Common myeloid progenitor, CD34-positive (primary cell): Measurements from ENCODE around the gene RANBP9.

Experiments
- CTCF ChIA-PET: fragments of 350-600 bp; sonication (Branson Sonifier 250); formaldehyde crosslinking; loops from one replicate; lab custom pipeline; 2021; ENCODE audit warnings: antibody characterized with exemption; lab: Charles Lee
- POLR2A ChIA-PET: fragments of 350-600 bp; sonication (Branson Sonifier 250); formaldehyde crosslinking; loops from one replicate; lab custom pipeline; 2021; ENCODE audit warnings: antibody characterized with exemption; lab: Charles Lee
- DNase-seq, 3 donors: peaks; one replicate each; pipeline versions ENCODE4 v3.0.0 to v3.0.0-alpha.2; 2013
- H3K27ac ChIP-seq, 2 experiments: 1 replicate in 1 of 2; 2 replicates in 1 of 2; pipeline ENCODE4 v1.7.0; 2013; ENCODE audit warnings: inconsistent platforms in 2 of 2, low read length in 2 of 2, mild to moderate bottlenecking in 2 of 2, low read depth in 1 of 2, moderate library complexity in 1 of 2; ENCODE audit not compliant: severe bottlenecking in 2 of 2, insufficient read depth in 1 of 2, poor library complexity in 1 of 2
- H3K27me3 ChIP-seq, 5 experiments: replicated peaks in 2 of 5; 1 replicate in 3 of 5; 2 replicates in 2 of 5; pipeline versions ENCODE4 v1.6.1 to v1.7.0; 2013; ENCODE audit warnings: low read length in 4 of 5, mild to moderate bottlenecking in 2 of 5, moderate library complexity in 2 of 5, inconsistent platforms in 1 of 5; ENCODE audit not compliant: insufficient read depth in 5 of 5, control insufficient read depth in 4 of 5
- H3K36me3 ChIP-seq, 4 experiments: 1 replicate in 2 of 4; 2 replicates in 2 of 4; pipeline versions ENCODE4 v1.6.1 to v1.7.0; 2013; ENCODE audit warnings: low read length in 3 of 4, control low read depth in 1 of 4, mild to moderate bottlenecking in 1 of 4; ENCODE audit not compliant: control insufficient read depth in 4 of 4, insufficient read depth in 4 of 4
- H3K4me1 ChIP-seq, 4 experiments: 1 replicate in 3 of 4; 2 replicates in 1 of 4; pipeline versions ENCODE4 v1.6.1 to v1.7.1; 2013; ENCODE audit warnings: low read length in 3 of 4, mild to moderate bottlenecking in 3 of 4, control low read depth in 1 of 4, inconsistent platforms in 1 of 4, moderate library complexity in 1 of 4; ENCODE audit not compliant: control insufficient read depth in 4 of 4, insufficient read depth in 4 of 4; ENCODE audit errors: control extremely low read depth in 1 of 4
- H3K4me3 ChIP-seq, 7 experiments: 1 replicate in 4 of 7; 2 replicates in 3 of 7; pipeline versions ENCODE4 v1.5.1 to v1.7.0; 2013; ENCODE audit warnings: mild to moderate bottlenecking in 7 of 7, low read length in 6 of 7, moderate library complexity in 6 of 7, inconsistent platforms in 2 of 7, low read depth in 2 of 7, control low read depth in 1 of 7; ENCODE audit not compliant: insufficient read depth in 4 of 7, control insufficient read depth in 1 of 7; ENCODE audit errors: extremely low read depth in 1 of 7
- H3K9me3 ChIP-seq, 5 experiments: 1 replicate in 4 of 5; 2 replicates in 1 of 5; pipeline versions ENCODE4 v1.6.1 to v1.7.1; 2013; ENCODE audit warnings: low read length in 4 of 5, mild to moderate bottlenecking in 2 of 5, inconsistent platforms in 1 of 5, low read depth in 1 of 5, moderate library complexity in 1 of 5; ENCODE audit not compliant: control insufficient read depth in 4 of 5, insufficient read depth in 2 of 5; ENCODE audit errors: control extremely low read depth in 1 of 5
- WGBS: methylation state at CpG from one replicate; pipeline ENCODE4 v1.1.5; 2013; ENCODE audit not compliant: insufficient coverage; 5-methylcytosine and 5-hydroxymethylcytosine counted together

RANBP9 gene

DNA sequence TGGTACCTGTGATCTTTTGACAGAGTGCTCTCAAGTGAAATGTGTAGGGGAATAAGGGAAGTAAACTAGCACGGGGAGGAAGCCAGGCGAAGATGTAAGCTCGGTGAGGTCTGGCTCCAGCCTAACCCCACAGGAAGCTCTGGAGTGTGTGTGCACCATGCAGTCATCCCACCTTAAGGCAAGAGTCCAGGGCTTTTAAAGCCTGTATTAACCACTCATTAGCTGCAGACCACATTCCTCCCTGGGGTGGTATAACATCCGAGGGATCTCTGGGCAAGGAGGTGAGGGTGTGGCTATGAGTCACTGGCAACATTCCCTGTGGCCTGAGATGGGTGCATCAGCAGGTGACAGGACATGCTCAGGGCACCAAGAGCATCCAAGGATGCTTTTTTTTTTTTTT lies 12.5 kb upstream of the RANBP9 start:
- peak in 2 of 3 donors; percentile 82 to 86 for DNase-seq
- Histone ChIP-seq H3K9me3 (no peaks in the 10 kb centered on the region), H3K4me3 (peak overlapping the region in 1 of 7 experiments; percentile 36), H3K27me3 (no peaks in the 10 kb centered on the region), H3K27ac (no peak overlapping the region), H3K4me1 (peaks cover 0 to 33% (median 9%) of the 10 kb centered on the region in 4 experiments), H3K36me3 (no peaks in the 10 kb centered on the region)
- ChIA-PET CTCF (no interaction called here), POLR2A (interaction anchor here (1.3 kb wide), 1 partner anchor 62 kb away, joined by 3 read pairs; no protein-coding TSS in a partner anchor)
- 0% methylated on average over 4 of the region's 4 CpGs for WGBS

DNA sequence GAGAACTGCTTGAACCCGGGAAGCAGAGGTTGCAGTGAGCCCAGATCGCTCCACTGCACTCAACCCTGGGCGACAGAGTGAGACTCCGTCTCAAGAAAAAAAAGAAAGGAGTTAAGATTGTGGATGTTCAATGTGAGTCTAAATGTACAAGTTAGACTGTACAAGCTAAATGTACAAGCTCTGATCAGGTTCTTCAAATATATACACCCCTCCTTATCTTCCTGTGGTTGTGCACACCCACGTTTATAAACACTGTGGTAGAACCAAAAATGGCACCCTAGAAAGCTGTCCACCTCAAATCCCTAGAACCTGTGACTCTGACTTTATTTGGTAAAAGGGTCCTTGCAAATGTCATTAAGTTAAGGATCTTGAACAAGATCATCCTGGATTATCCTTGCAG lies 11.2 kb upstream of the RANBP9 start:
- H3K27ac ChIP-seq = no peak overlapping the region
- DNase-seq = no peak
- POLR2A ChIA-PET = no interaction called here

DNA sequence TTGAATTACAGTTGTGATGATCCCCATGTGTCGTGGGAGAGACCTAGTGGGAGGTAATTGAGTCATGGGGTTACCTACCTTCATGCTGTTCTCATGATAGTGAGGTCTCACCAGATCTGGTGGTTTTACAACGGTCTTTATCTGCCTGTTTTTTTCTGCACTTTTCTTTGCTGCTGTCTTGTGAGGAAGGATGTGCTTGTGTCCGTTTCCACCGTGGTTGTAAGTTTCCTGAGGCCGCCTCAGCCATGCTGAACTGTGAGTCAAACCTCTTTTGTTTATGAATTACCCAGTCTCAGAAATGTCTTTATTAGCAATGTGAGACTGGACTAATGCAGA lies 6.5 kb upstream of the RANBP9 start:
- Histone ChIP-seq H3K36me3 (no peaks in the 10 kb centered on the region), H3K27ac (no peak overlapping the region), H3K9me3 (peaks cover 0 to 6% (median 0%) of the 10 kb centered on the region in 5 experiments), H3K27me3 (no peaks in the 10 kb centered on the region), H3K4me1 (peaks cover 0 to 15% (median 3%) of the 10 kb centered on the region in 4 experiments), H3K4me3 (no peak overlapping the region)
- CTCF ChIA-PET = no interaction called here
- no peak for DNase-seq
- WGBS = 24% methylated on average over 4 of the region's 5 CpGs
- POLR2A ChIA-PET = no interaction called here

More for the DNA sequence above, 11.2 kb upstream of the RANBP9 start:
- CTCF ChIA-PET = interaction anchor here (0.7 to 1.2 kb wide), 2 partner anchors 31 to 39 kb away, joined by 3 read pairs; no protein-coding TSS in a partner anchor
- WGBS = 100% methylated on average over 2 of the region's 5 CpGs
- H3K36me3 ChIP-seq = no peaks in the 10 kb centered on the region
- no peak overlapping the region for H3K4me3 ChIP-seq
- peaks cover 0 to 38% (median 9%) of the 10 kb centered on the region in 4 experiments for H3K4me1 ChIP-seq
- no peaks in the 10 kb centered on the region for H3K27me3 ChIP-seq
- H3K9me3 ChIP-seq = peaks cover 0 to 2% (median 0%) of the 10 kb centered on the region in 5 experiments

DNA sequence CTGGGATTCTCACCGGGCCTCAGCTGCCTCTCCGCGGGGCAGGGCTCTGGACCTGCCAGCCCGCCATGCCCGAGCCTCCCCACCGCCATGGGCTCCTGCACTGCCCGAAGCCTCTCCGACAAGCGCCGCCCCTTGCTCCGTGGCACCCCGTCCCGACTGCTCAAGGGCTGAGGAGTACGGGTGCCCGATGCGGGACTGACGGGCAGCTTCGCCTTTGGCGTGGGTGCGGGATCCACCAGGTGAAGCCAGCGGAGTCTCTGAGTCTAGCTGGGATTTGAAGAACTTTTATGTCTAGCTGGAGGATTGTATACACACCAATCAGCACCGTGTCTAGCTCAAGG lies 5.3 kb upstream of the RANBP9 start:
- Histone ChIP-seq H3K9me3 (peaks cover 0 to 6% (median 0%) of the 10 kb centered on the region in 5 experiments), H3K36me3 (no peaks in the 10 kb centered on the region), H3K4me1 (peaks cover 6 to 19% (median 10%) of the 10 kb centered on the region in 4 experiments), H3K4me3 (no peak overlapping the region), H3K27ac (no peak overlapping the region), H3K27me3 (no peaks in the 10 kb centered on the region)
- POLR2A ChIA-PET = no interaction called here
- CTCF ChIA-PET = no interaction called here
- DNase-seq = no peak
- WGBS = 97% methylated on average over 22 of the region's 22 CpGs

DNA sequence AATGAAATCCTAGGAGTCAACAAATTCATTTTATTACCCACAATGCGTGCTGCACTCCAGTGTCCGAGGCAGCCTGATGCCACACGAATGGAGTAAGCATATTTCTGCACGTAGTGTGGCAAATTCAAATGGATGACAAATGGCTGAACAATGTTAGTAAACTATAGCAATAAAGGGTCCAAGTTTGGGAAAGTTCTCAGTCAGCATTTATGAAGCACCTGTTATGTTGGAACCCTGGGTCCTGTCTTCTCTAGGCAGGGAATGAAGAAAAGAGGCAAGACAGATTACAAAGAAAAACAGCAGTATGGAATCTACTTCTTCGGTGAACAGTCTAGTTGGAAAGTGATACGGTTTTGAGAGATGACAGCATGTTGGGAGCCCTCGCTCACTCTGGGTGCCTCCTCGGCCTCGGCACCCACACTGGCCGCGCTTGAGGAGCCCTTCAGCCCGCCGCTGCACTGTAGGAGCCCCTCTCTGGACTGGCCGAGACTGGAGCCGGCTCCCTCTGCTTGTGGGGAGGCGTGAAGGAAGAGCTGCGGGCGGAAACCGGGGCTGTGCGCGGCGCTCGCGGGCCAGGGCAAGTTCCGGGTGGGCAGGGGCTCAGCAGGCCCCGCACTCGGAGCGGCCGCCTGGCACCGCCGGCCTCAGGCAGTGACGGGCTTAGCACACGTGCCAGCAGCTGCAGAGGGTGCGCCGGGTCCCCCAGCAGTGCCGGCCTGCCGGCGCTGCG lies 4.8 kb upstream of the RANBP9 start:
- no peak overlapping the region for H3K4me3 ChIP-seq
- POLR2A ChIA-PET = no interaction called here
- CTCF ChIA-PET = no interaction called here
- no peak overlapping the region for H3K27ac ChIP-seq
- peaks cover 6 to 19% (median 10%) of the 10 kb centered on the region in 4 experiments for H3K4me1 ChIP-seq
- whole genome bisulfite sequencing = 97% methylated on average over 39 of the region's 39 CpGs
- no peaks in the 10 kb centered on the region for H3K27me3 ChIP-seq
- peaks cover 0 to 6% (median 0%) of the 10 kb centered on the region in 5 experiments for H3K9me3 ChIP-seq
- no peaks in the 10 kb centered on the region for H3K36me3 ChIP-seq
- DNase-seq = no peak

DNA sequence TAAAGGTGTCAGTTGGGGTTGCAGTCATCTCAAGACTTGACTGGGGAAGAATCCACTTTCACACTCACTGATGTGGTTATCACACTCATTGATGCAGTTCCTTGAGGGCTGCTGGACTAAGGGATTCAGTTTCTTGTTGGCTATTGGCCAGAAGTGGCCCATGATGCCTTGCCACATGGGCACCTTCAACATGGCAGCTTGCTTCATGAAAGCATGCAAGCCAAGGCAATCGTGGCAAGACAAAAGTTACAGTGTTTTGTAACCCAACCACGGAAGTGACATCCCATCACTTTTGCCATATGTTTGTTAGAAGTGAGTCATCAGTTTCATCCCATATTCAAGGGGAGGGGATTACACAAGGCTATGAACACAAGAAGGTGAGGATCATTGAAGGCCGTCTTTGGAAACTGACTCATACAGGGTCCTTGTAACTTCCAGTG lies 3.8 kb upstream of the RANBP9 start:
- Histone ChIP-seq H3K27ac (no peak overlapping the region), H3K9me3 (peaks cover 0 to 6% (median 0%) of the 10 kb centered on the region in 5 experiments), H3K36me3 (no peaks in the 10 kb centered on the region), H3K27me3 (no peaks in the 10 kb centered on the region), H3K4me1 (peaks cover 6 to 20% (median 10%) of the 10 kb centered on the region in 4 experiments), H3K4me3 (no peak overlapping the region)
- CTCF ChIA-PET = no interaction called here
- DNase-seq = peak in 2 of 3 donors; percentile 43 to 50
- POLR2A ChIA-PET = no interaction called here
- 100% methylated on average over 1 of the region's 3 CpGs for whole genome bisulfite sequencing

DNA sequence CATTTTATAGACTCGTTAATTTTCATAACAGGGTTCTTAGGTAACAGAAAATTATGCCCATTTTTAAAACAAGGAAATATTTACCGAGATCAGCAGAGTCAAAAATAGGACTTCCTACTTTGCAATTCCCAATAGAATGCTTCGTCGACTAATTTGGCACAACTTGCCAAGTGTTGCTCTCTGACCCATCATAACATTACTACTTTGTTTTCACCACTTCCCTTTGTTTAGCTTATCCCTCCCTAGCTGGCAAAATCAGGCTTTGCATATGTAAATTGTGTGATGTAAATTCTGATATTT lies 914 bp upstream of the RANBP9 start:
- peak overlapping the region in 6 of 7 experiments; percentile 84 to 98 (median 94) for H3K4me3 ChIP-seq
- no peaks in the 10 kb centered on the region for H3K27me3 ChIP-seq
- peak overlapping the region; percentile 79 to 94 for H3K27ac ChIP-seq
- DNase-seq = peak in 2 of 3 donors; percentile 45
- 0% methylated on average over 3 of the region's 4 CpGs for WGBS
- ChIA-PET CTCF (interaction anchor here (1.1 to 2.7 kb wide), 2 partner anchors 9 to 12 kb away, joined by 3 to 8 read pairs; no protein-coding TSS in a partner anchor), POLR2A (no interaction called here)
- H3K4me1 ChIP-seq = peaks cover 12 to 41% (median 28%) of the 10 kb centered on the region in 4 experiments
- peaks cover 0 to under 1% (median 0%) of the 10 kb centered on the region in 5 experiments for H3K9me3 ChIP-seq
- H3K36me3 ChIP-seq = no peaks in the 10 kb centered on the region
